GM21723 (cell line): ENCODE results near the gene HDAC11.
"Not testable (repeated sequence)": the region's sequence is repeated elsewhere in the genome, so short reads cannot be mapped to it uniquely, and the experiment has no call there.

Source experiments
- ATAC-seq: cut with Tn5 transposase; IDR thresholded peaks from one replicate; pipeline ENCODE4 v1.9.1; 2021; ENCODE audit warnings: mild to moderate bottlenecking, moderate library complexity; ENCODE audit not compliant: unreplicated experiment

The HDAC11 gene

GRCh38 chr3:13521309-13521708 is 41.2 kb downstream of the HDAC11 start:
- no peak for ATAC-seq

DNA sequence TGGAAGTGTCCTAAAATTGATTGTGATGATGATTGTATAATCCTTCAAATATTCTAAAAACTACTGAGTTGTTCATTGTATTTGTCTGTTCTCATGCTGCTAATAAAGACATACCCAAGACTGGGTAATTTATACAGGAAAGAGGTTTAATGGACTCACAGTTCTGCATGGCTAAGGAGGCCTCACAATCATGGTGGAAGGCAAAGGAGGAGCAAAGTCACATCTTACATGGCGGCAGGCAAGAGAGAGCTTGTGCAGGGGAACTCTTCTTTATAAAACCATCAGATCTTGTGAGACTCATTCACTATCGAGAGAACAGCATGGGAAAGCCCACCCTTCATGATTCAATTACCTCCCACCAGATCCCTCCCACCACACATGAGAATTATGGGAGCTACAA is 41.6 kb downstream of the HDAC11 start:
- ATAC-seq, result not testable (repeated sequence)

DNA sequence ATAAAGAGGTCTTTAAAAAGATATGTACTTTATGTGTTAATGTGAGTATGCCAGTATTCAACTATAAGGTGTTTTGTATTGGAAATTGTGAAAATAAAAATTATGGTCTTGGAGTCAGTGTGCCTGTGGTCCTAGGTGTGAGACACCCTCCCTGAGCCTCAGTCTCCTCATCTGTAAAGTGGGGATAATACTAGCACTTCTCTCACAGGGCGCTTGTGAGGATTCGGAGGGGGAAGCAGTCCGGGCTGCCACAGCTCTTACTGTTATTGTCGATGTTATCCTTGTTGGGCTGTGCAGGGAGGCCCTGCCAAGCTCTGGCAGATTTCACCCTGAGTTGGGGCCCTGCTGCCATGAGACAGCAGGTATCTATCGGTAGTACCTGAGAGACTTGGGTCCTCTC is 42.1 kb downstream of the HDAC11 start:
- no peak for ATAC-seq

- no peak for ATAC-seq
Measured at GRCh38 chr3:13524979-13525669, 45.0 kb downstream of the HDAC11 start.

DNA sequence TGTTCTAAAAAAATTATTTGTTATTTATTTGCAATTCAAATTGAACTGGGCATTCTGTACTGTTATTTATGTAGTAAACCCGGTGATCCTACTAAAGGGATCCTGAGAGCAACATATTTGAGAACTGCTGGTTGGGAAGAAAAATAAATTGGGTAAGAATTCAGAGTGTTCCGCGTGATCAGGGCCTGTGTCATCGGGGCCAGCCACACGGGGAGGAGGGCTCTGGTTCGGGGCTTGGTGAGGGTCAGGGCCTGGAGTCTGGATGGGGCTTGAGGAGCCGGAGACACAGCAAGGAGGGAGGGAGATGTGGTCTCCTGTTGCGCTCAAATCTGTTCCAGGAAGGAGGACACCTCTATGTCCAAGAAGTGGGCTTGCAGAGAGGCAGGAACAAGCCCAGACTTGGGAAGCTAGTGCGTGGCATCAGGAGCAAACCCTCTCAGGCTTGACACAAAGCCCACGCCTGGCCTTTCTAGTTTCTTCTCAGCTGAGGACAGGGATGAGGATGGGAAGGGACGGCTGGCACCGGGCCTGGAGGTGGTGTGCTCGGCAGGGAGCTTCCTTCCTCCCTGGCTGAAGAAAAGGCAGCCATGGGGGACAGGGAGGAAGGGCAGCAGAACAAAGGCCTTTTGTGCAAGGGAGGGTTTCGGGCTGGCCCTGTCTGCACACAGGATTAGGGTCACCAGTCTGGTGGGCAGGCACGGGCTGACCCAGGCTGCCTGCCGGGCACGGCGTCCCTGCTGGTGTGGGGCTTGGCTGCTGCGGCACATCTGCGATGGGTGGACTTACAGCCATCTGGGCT is 45.9 kb downstream of the HDAC11 start:
- no peak for ATAC-seq

- no peak for ATAC-seq
Measured at GRCh38 chr3:13526626-13526949, 46.5 kb downstream of the HDAC11 start.

DNA sequence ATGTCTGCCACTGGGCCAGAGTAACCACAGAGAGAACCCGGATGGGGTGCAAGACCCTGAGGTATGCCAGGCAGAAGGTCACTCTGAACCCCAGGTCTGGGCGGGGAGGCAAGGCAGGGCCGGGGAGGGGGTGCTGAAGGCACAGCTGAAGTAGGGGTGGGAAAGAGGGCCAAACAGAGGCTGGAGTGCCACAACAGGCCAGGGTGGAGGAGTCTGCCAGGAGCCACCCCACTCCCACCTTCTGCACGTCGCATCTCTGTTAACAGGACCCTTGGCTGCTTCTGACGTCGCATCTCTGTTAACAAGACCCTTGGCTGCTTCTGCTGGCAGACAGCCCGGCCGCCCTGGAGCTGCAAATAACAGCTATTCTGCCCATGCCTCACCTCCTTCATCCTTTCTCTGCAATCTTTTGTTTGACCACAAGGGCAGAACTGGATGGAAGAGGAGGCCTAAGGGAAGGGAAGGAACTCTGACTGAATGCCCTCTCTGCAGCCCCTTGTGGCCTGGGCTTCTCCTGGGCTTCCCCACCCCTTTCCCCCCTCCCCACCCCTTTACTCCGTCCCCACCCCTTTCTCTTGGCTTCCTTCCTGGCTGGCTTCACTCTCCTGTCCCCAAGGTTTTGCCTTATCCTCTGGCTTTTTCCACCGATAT is 48.2 kb downstream of the HDAC11 start:
- no peak for ATAC-seq

DNA sequence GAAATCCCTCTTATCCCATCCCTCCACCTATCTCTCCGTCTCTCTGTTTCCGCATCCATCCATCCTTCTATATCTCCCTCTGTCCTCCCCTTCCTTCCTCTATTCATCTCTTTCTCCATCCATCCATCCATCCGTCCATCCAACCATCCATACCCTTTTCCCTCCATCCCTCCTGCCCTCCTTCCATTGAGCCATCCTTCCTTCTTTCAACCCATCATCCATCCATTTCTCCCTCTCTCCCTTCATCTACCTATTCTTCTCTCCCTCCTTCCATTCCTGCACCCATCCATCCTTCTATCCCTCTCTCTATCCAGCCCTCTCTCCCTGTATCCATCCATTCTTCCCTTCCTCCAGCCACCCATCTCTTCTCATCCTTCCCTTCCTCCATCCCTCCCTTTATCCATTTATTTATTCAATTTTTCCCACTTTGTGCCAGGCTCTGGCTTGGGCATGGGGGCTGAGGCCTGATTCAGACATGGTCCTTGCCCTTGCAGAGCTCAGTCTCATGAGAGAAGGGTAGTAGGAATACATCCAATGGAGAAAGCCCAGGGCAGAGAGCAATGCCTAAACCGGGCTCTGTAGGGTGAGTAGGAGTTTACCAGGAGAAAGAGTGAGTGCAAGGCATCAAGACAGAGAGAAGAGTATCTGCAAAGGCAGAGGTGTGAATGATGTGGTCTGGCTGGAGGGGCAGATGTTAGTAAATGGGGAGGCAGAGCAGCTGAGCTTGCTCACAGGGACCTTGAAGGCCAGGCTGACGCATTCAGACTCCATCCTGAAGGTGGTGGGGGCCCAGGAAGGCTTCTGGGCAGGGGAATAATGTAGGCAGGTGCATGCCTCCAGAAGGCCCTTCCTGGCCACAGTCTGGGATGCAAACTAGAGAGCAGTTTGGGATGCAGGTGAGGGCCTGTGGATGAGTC is 49.3 kb downstream of the HDAC11 start:
- ATAC-seq, result no peak

GRCh38 chr3:13530241-13531009 is 50.3 kb downstream of the HDAC11 start:
- no peak for ATAC-seq

DNA sequence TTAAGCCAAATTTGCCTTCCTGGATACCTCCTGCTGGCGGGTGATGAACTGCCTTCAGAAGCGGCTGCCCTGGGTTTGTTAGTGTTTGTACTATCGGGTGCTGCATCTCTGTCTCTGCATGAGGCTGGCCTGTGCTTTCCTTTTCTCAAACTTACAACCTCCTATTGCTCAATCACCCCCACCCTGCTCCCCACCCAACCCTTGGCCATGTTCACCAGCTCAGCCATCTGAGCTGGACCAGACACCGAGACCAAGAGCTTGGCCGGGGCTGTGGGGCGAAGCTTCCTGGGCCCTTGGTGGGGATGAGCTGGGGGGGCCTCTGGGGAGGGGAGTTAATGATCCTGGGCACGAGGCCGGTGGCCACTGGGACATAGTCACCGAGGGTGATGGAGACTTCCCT is 52.0 kb downstream of the HDAC11 start:
- ATAC-seq, result no peak

- ATAC-seq, result no peak
Measured at GRCh38 chr3:13532631-13533030, 52.5 kb downstream of the HDAC11 start.

GRCh38 chr3:13533885-13534301 is 53.8 kb downstream of the HDAC11 start:
- ATAC-seq, result no peak

GRCh38 chr3:13535526-13535875 is 55.4 kb downstream of the HDAC11 start:
- ATAC-seq, result no peak

GRCh38 chr3:13535905-13536304 is 55.8 kb downstream of the HDAC11 start:
- ATAC-seq, result no peak

GRCh38 chr3:13536432-13536831 is 56.3 kb downstream of the HDAC11 start:
- no peak for ATAC-seq

GRCh38 chr3:13536832-13537231 is 56.7 kb downstream of the HDAC11 start:
- ATAC-seq, result no peak

DNA sequence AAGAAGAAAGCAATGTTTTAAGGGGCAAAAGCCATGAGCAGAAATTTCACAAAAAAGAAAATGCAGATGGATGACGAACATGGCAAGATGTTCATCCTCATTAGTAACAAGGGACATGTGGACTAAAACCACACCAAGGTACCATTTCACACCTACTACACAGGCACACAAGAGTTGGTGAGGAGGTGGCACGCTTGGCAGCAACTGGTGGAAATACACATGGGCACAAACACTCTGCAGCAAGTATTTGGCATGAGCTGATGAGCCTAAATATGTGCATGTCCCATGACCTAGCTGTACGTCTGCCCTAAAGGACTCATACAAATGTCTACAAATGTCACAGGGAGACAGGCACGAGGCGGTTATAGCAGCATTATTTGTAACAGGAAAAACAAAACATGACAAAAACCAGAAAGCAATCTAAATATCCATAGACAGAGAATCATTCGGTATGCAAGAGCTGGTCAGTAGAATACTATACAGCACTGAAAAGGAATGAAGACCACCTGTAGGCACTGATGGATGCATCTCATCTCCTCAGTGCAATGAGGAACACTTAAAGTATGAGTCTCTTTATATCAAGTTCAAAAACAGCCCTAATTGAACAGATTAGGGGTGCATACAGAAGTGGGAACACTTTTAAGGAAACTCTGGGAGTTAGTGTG is 57.3 kb downstream of the HDAC11 start:
- no peak for ATAC-seq

DNA sequence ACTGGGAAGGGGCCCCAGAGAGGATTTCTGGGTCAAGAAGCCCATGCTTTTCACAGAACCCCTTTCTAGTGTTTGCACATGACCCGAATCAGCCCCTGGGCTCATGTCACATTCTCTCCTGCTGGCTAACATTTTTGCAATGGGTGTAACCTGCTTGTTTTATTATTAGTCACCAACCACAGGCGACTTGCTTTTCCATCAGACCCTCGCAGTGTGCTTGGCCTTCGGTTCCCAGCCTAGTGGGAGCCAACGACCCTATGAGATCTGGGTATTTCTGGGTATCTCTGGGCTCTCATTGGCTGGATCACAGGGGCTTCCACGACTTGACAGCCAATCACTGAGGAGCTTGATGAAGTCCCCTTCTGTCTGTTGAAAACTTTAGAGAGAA is 57.8 kb downstream of the HDAC11 start:
- no peak for ATAC-seq

GRCh38 chr3:13538520-13539291 is 58.6 kb downstream of the HDAC11 start:
- ATAC-seq, result no peak
